Hypothalamus (tissue), 51 donors: ENCODE measurements around the gene RAB9B.

Experiments
- DNase-seq, 51 donors: peaks; one replicate each; lab custom pipeline; 2025; lab: John Stamatoyannopoulos, UW

Gene RAB9B

GRCh38 chrX:103774070-103774642 is 57.9 kb downstream of the RAB9B start:
- peak in 44 of 51 donors; percentile 1 to 82 (median 36) for DNase-seq

DNA sequence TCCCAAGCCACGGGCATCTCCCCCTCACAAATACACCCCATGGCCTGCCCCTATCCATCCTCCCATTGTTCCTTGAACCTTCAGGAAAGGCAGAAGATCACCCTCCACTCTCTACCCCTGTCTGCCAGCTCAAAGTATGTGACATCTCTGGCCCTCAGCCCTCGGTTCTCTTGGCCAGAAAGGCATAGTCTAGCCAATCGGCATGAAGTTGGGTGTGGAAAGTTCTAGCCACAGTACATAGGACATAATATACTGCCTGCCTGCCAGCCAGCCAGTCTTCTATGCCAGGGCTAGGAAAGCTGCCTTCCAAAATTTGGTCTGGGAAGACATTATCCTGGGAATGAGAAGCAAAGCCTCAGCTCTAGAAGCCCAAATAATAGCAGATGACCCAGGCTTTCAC is 58.6 kb downstream of the RAB9B start:
- peak in 24 of 51 donors; percentile 2 to 57 (median 19) for DNase-seq
